ENCODE data around the gene TBC1D23. TPM values are rescaled to one million over a fixed set of nuclear protein-coding genes. Genes with fewer than 3 reads are reported as not detected.

Gene TBC1D23
- total and polyA plus RNA-seq, 2 of the 13 experiments (the other 11 are each of a cell fraction or from before 2014, with no cell fraction given), result 28.7 to 35.4 TPM

DNA sequence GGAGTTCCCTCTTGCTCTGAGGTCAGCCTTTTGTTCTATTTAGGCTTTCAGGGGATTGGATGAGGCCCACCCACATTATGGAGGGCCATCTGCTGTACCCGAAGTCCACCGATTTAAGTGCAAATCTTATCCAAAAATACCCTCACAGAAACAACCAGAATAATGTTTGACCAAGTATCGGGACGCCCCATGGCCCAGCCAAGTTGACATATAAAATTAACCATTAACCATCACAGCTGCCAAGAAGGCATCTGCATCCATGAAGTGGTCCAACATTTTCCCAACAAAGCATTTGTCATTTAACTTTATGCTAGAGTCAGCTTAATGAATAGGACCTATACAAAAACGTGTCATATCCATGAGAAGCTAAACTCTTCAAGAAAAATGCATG lies 46.2 kb upstream of the TBC1D23 start (continued):
- TF ChIP-seq, protein P1, sequence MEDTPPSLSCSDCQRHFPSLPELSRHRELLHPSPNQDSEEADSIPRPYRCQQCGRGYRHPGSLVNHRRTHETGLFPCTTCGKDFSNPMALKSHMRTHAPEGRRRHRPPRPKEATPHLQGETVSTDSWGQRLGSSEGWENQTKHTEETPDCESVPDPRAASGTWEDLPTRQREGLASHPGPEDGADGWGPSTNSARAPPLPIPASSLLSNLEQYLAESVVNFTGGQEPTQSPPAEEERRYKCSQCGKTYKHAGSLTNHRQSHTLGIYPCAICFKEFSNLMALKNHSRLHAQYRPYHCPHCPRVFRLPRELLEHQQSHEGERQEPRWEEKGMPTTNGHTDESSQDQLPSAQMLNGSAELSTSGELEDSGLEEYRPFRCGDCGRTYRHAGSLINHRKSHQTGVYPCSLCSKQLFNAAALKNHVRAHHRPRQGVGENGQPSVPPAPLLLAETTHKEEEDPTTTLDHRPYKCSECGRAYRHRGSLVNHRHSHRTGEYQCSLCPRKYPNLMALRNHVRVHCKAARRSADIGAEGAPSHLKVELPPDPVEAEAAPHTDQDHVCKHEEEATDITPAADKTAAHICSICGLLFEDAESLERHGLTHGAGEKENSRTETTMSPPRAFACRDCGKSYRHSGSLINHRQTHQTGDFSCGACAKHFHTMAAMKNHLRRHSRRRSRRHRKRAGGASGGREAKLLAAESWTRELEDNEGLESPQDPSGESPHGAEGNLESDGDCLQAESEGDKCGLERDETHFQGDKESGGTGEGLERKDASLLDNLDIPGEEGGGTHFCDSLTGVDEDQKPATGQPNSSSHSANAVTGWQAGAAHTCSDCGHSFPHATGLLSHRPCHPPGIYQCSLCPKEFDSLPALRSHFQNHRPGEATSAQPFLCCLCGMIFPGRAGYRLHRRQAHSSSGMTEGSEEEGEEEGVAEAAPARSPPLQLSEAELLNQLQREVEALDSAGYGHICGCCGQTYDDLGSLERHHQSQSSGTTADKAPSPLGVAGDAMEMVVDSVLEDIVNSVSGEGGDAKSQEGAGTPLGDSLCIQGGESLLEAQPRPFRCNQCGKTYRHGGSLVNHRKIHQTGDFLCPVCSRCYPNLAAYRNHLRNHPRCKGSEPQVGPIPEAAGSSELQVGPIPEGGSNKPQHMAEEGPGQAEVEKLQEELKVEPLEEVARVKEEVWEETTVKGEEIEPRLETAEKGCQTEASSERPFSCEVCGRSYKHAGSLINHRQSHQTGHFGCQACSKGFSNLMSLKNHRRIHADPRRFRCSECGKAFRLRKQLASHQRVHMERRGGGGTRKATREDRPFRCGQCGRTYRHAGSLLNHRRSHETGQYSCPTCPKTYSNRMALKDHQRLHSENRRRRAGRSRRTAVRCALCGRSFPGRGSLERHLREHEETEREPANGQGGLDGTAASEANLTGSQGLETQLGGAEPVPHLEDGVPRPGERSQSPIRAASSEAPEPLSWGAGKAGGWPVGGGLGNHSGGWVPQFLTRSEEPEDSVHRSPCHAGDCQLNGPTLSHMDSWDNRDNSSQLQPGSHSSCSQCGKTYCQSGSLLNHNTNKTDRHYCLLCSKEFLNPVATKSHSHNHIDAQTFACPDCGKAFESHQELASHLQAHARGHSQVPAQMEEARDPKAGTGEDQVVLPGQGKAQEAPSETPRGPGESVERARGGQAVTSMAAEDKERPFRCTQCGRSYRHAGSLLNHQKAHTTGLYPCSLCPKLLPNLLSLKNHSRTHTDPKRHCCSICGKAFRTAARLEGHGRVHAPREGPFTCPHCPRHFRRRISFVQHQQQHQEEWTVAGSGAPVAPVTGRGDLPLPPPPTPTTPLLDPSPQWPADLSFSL (CRISPR knock-in tag; IDR thresholded peaks at IDR 0.05), result no peak
- TF ChIP-seq ZFX (CRISPR knock-in tag; IDR thresholded peaks at IDR 0.05; ENCODE audit: low read depth) (no peak), ZNF556 (CRISPR knock-in tag; IDR thresholded peaks at IDR 0.05; ENCODE audit: borderline replicate concordance) (no peak)

DNA sequence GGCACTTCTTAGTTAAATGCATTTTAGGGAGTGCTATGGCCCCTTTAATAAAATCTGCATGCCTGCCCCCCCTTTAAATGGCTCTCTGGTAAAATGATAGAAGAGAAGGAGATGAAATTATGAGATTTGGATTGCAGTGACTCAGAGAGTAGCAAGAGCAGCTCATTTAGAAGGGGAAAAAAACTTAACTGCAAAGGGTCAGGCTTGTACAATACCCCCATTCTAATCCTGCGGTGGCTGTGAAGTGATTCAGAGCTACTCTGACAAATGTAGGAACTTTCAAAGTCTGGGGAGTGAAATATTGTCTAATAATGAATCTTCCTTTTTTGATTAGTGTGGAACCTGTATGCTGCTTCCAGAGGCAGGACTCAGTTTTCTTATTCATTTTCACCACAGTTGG lies 44.1 kb upstream of the TBC1D23 start:
- no TSS peak for BruUV-seq (replicated peaks)
- no peak for ATAC-seq
- H3K4me2 ChIP-seq (ENCODE audit: low read depth, low read length), result no peak overlapping the region
- in situ Hi-C loops (cut with HindIII; ENCODE audit: extremely low pct_ligation_motif_present, low pct_unique_long_range_greater_than_20kb), result no loop called here
- H3K27me3 ChIP-seq (ENCODE audit: control insufficient read depth in 1 of 2, insufficient read depth in 2 of 2, low read length in 2 of 2), result no peaks in the 10 kb centered on the region
- ChIA-PET CTCF (ENCODE audit: low intra/inter-chr PET ratio, low total read pairs) (no interaction called here), POLR2A (no interaction called here)
- H3K4me1 ChIP-seq (ENCODE audit: insufficient read depth, low read length), result peaks cover 14% of the 10 kb centered on the region
- no peak for FAIRE-seq
- no peaks in the 10 kb centered on the region for H3K36me3 ChIP-seq (replicated peaks in 1 of 2; ENCODE audit: control insufficient read depth in 1 of 2, insufficient read depth in 2 of 2, low read length in 2 of 2)
- H3K79me2 ChIP-seq (ENCODE audit: insufficient read depth, low read length), result no peaks in the 10 kb centered on the region
- intact Hi-C loops (cut with micrococcal nuclease; ENCODE audit: unreplicated experiment), result no loop called here
- H3K4me3 ChIP-seq (replicated peaks in 1 of 3; ENCODE audit: insufficient read depth in 1 of 3, low read depth in 2 of 3, low read length in 3 of 3), result no peak overlapping the region
- H3K9me3 ChIP-seq (ENCODE audit: low read length), result peaks cover 18% of the 10 kb centered on the region
- no peak for DNase-seq (ENCODE audit: low spot score)
- no peak overlapping the region for H2AFZ ChIP-seq (ENCODE audit: low read length)
- no peak overlapping the region for H3K9ac ChIP-seq (ENCODE audit: insufficient read depth, low read depth, low read length)
- H4K20me1 ChIP-seq (ENCODE audit: insufficient read depth, low read length), result no peaks in the 10 kb centered on the region
- H3K27ac ChIP-seq (ENCODE audit: extremely low read length, insufficient read depth, low read length), result no peak overlapping the region
- TF ChIP-seq ZNF30 (CRISPR knock-in tag; IDR thresholded peaks at IDR 0.05), result no peak
- TF ChIP-seq, protein P2, sequence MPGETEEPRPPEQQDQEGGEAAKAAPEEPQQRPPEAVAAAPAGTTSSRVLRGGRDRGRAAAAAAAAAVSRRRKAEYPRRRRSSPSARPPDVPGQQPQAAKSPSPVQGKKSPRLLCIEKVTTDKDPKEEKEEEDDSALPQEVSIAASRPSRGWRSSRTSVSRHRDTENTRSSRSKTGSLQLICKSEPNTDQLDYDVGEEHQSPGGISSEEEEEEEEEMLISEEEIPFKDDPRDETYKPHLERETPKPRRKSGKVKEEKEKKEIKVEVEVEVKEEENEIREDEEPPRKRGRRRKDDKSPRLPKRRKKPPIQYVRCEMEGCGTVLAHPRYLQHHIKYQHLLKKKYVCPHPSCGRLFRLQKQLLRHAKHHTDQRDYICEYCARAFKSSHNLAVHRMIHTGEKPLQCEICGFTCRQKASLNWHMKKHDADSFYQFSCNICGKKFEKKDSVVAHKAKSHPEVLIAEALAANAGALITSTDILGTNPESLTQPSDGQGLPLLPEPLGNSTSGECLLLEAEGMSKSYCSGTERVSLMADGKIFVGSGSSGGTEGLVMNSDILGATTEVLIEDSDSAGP (CRISPR knock-in tag; IDR thresholded peaks at IDR 0.05; ENCODE audit: borderline replicate concordance), result no peak
- no peak for TF ChIP-seq ZNF891 (CRISPR knock-in tag; IDR thresholded peaks at IDR 0.05)
- no peak for TF ChIP-seq ZNF260 (CRISPR knock-in tag; IDR thresholded peaks at IDR 0.05; ENCODE audit: borderline replicate concordance, low read depth)
- TF ChIP-seq SMC3 (IDR thresholded peaks at IDR 0.05; ENCODE audit: low read length), result no peak
- no peak for TF ChIP-seq AHR (CRISPR knock-in tag; IDR thresholded peaks at IDR 0.05)
- TF ChIP-seq ATF1 (CRISPR knock-in tag; IDR thresholded peaks at IDR 0.05), result no peak
- TF ChIP-seq, protein P3, sequence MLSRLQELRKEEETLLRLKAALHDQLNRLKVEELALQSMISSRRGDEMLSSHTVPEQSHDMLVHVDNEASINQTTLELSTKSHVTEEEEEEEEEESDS (CRISPR knock-in tag; IDR thresholded peaks at IDR 0.05; ENCODE audit: borderline replicate concordance), result no peak
- TF ChIP-seq FOXA3 (CRISPR knock-in tag; IDR thresholded peaks at IDR 0.05), result no peak
- TF ChIP-seq, protein P4, sequence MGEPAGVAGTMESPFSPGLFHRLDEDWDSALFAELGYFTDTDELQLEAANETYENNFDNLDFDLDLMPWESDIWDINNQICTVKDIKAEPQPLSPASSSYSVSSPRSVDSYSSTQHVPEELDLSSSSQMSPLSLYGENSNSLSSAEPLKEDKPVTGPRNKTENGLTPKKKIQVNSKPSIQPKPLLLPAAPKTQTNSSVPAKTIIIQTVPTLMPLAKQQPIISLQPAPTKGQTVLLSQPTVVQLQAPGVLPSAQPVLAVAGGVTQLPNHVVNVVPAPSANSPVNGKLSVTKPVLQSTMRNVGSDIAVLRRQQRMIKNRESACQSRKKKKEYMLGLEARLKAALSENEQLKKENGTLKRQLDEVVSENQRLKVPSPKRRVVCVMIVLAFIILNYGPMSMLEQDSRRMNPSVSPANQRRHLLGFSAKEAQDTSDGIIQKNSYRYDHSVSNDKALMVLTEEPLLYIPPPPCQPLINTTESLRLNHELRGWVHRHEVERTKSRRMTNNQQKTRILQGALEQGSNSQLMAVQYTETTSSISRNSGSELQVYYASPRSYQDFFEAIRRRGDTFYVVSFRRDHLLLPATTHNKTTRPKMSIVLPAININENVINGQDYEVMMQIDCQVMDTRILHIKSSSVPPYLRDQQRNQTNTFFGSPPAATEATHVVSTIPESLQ (CRISPR knock-in tag; conservative IDR thresholded peaks at IDR 0.05), result no peak
- WGBS (ENCODE audit: low lambda C conversion rate), result 77% methylated on average over 1 of the region's 1 CpG

Data from HepG2 (cell line).